Neural cell (in vitro differentiated cells): ENCODE measurements around the gene YIF1B. TPM values are rescaled to one million over a fixed set of nuclear protein-coding genes. Genes with fewer than 3 reads are reported as not detected.

Source experiments
- H2AFZ ChIP-seq: fragments of 200-600, 300-800 bp; sonication (generic), shearing (Covaris generic); 2 replicates; pipeline ENCODE4 v1.6.0; 2014; ENCODE audit warnings: low read depth, mild to moderate bottlenecking, antibody characterized with exemption, low read length, moderate library complexity
- H3F3A ChIP-seq: fragments of 200-600 bp; shearing (Covaris generic); 2 replicates; pipeline ENCODE4 v1.6.1; 2016; ENCODE audit warnings: mild to moderate bottlenecking, moderate library complexity, mixed read lengths, antibody characterized with exemption, low read length; ENCODE audit not compliant: insufficient read depth, poor library complexity, severe bottlenecking
- H3K27ac ChIP-seq: fragments of 200-600, 300-800 bp; sonication (generic), shearing (Covaris generic); 2 replicates; pipeline ENCODE4 v1.5.1; 2014; ENCODE audit warnings: mild to moderate bottlenecking, low read length, moderate library complexity
- H3K27me3 ChIP-seq: fragments of 300-800, 200-600 bp; sonication (generic), shearing (Covaris generic); 2 replicates; pipeline ENCODE4 v1.6.0; 2014; ENCODE audit warnings: mild to moderate bottlenecking, low read depth, low read length, moderate library complexity; ENCODE audit not compliant: insufficient read depth
- H3K36me3 ChIP-seq: fragments of 300-800, 200-600 bp; sonication (generic), shearing (Covaris generic); 2 replicates; pipeline ENCODE4 v1.5.1; 2014; ENCODE audit warnings: mild to moderate bottlenecking, antibody characterized with exemption, low read length, moderate library complexity; ENCODE audit not compliant: insufficient read depth
- H3K4me2 ChIP-seq: fragments of 300-800, 200-600 bp; sonication (generic), shearing (Covaris generic); 2 replicates; pipeline ENCODE4 v1.6.0; 2014; ENCODE audit warnings: mild to moderate bottlenecking, low read length
- H3K4me3 ChIP-seq: fragments of 300-800, 200-600 bp; sonication (generic), shearing (Covaris generic); 2 replicates; pipeline ENCODE4 v1.5.1; 2014; ENCODE audit warnings: mild to moderate bottlenecking, low read length, moderate library complexity
- H3K79me2 ChIP-seq: fragments of 200-600 bp; shearing (Covaris generic); replicated peaks from 2 replicates; pipeline ENCODE4 v1.6.0; 2014; ENCODE audit warnings: mild to moderate bottlenecking, low read length, moderate library complexity; ENCODE audit not compliant: insufficient read depth
- H3K9ac ChIP-seq: fragments of 300-800, 200-600 bp; sonication (generic), shearing (Covaris generic); 2 replicates; pipeline ENCODE4 v1.6.1; 2016; ENCODE audit warnings: mild to moderate bottlenecking, low read length, mixed read lengths
- H3K9me2 ChIP-seq: fragments of 200-600 bp; shearing (Covaris generic); 2 replicates; pipeline ENCODE4 v1.6.1; 2016; ENCODE audit warnings: mild to moderate bottlenecking, low read length, mixed read lengths; ENCODE audit not compliant: insufficient read depth
- H3K9me3 ChIP-seq: fragments of 200-600, 300-800 bp; sonication (generic), shearing (Covaris generic); 2 replicates; pipeline ENCODE4 v1.6.1; 2016; ENCODE audit warnings: mild to moderate bottlenecking, mixed run types, low read length, moderate library complexity, mixed read lengths
- H4K20me1 ChIP-seq: fragments of 200-600 bp; shearing (Covaris generic); 2 replicates; pipeline ENCODE4 v1.6.1; 2016; ENCODE audit warnings: mild to moderate bottlenecking, mixed run types; ENCODE audit not compliant: insufficient read depth
- EP300 ChIP-seq: fragments of 450-650 bp; conservative IDR thresholded peaks from 2 replicates; pipeline ENCODE4 v1.6.1; 2014; ENCODE audit warnings: antibody characterized with exemption, mild to moderate bottlenecking, moderate library complexity; ENCODE audit not compliant: poor library complexity, severe bottlenecking
- EZH2 ChIP-seq: fragments of 200-600, 300-800 bp; shearing (Covaris generic), sonication (generic); IDR thresholded peaks from 2 replicates; pipeline ENCODE4 v1.6.1; 2014; ENCODE audit warnings: antibody characterized with exemption, low read length, borderline replicate concordance, mild to moderate bottlenecking; ENCODE audit not compliant: insufficient read depth, poor library complexity, severe bottlenecking
- MXI1 ChIP-seq: fragments of 450-650 bp; conservative IDR thresholded peaks from 2 replicates; pipeline ENCODE4 v1.6.1; 2014; ENCODE audit warnings: antibody characterized with exemption, mild to moderate bottlenecking; ENCODE audit not compliant: poor library complexity, severe bottlenecking
- POLR2AphosphoS5 ChIP-seq: IDR thresholded peaks from 2 replicates; pipeline ENCODE4 v1.6.1; 2012
- RAD21 ChIP-seq: fragments of 450-650 bp; conservative IDR thresholded peaks from 2 replicates; pipeline ENCODE4 v1.6.1; 2014; ENCODE audit warnings: antibody characterized with exemption, mild to moderate bottlenecking, moderate library complexity
- SMC3 ChIP-seq: fragments of 450-650 bp; conservative IDR thresholded peaks from 2 replicates; pipeline ENCODE4 v1.6.1; 2014; ENCODE audit warnings: antibody characterized with exemption, mild to moderate bottlenecking, moderate library complexity; ENCODE audit not compliant: poor library complexity
- TAF1 ChIP-seq: IDR thresholded peaks from 2 replicates; pipeline ENCODE4 v1.6.1; 2012; ENCODE audit warnings: low read depth
- polyA plus RNA-seq: library from polyadenylated mRNA; depleted of rRNA; stranded (reverse); fragments of >200 nt; gene quantifications from 2 replicates; pipeline ENCODE4 v1.2.3, GENCODE V29; 2014
- TF ChIP-seq, protein P1 (sequence below): fragments of 450-650 bp; IDR thresholded peaks from 2 replicates; pipeline ENCODE4 v1.5.1; 2014; ENCODE audit warnings: antibody characterized with exemption, mild to moderate bottlenecking, moderate library complexity; ENCODE audit not compliant: poor library complexity, severe bottlenecking
- TF ChIP-seq, protein P2 (sequence below): IDR thresholded peaks from 2 replicates; pipeline ENCODE4 v1.6.1; 2012; ENCODE audit warnings: borderline replicate concordance

Gene YIF1B
- polyA plus RNA-seq, 1 donor from 2014 or later = 84.0 TPM

DNA sequence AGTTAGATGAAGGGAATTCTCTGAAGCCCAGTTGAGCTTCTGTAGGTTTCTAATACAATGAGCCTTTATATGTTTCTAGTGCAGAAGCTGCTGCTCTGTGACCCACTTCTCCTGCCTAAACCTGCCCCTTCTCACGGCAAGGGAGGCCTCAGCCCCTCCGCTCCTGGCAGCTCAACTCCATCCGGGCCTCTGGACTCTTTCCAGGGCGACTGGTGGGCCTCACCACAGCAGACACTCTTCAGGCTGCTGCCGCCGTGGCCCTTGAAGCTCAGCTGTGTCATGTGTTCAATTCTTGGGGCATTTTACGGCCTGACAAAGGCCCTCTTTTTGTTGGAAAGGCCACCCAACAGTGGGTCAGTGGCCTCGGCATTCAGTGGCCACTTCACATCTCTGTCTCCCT, 21.7 kb downstream of the YIF1B start:
- Histone ChIP-seq H3K4me2 (no peak overlapping the region), H3K27ac (no peak overlapping the region), H3K36me3 (peaks cover 12% of the 10 kb centered on the region)

DNA sequence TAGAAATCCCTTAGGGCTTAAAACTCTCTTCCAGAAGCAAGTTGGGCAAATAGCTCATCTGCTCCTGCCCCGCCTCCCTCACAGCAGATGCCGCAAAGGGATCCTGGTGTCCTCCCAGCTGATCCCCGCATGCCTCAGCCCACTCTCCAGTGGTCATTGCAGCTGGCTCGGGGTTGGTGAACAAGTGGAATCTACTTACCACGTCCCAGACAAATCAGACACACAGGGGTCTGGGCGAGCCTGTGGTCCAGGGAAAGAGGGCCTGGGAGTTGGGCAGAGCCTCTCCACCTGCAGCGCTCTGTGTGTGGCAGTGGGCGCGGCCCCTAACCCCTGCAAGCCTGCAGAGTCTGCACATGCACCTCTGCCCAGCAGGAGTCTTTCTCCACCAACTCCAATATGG, 22.5 kb downstream of the YIF1B start:
- H3K27ac ChIP-seq = no peak overlapping the region
- TF ChIP-seq, protein P1, sequence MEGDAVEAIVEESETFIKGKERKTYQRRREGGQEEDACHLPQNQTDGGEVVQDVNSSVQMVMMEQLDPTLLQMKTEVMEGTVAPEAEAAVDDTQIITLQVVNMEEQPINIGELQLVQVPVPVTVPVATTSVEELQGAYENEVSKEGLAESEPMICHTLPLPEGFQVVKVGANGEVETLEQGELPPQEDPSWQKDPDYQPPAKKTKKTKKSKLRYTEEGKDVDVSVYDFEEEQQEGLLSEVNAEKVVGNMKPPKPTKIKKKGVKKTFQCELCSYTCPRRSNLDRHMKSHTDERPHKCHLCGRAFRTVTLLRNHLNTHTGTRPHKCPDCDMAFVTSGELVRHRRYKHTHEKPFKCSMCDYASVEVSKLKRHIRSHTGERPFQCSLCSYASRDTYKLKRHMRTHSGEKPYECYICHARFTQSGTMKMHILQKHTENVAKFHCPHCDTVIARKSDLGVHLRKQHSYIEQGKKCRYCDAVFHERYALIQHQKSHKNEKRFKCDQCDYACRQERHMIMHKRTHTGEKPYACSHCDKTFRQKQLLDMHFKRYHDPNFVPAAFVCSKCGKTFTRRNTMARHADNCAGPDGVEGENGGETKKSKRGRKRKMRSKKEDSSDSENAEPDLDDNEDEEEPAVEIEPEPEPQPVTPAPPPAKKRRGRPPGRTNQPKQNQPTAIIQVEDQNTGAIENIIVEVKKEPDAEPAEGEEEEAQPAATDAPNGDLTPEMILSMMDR = no peak
- TF ChIP-seq TAF1 = no peak
- TF ChIP-seq RAD21 = no peak
- no peak for TF ChIP-seq EZH2
- H3K79me2 ChIP-seq = no peaks in the 10 kb centered on the region
- H3K9me3 ChIP-seq = no peaks in the 10 kb centered on the region
- no peak overlapping the region for H3K9ac ChIP-seq
- H3K4me3 ChIP-seq = no peak overlapping the region
- no peak overlapping the region for H2AFZ ChIP-seq
- H3F3A ChIP-seq = no peaks in the 10 kb centered on the region
- H3K9me2 ChIP-seq = no peaks in the 10 kb centered on the region
- H3K4me2 ChIP-seq = no peak overlapping the region
- H4K20me1 ChIP-seq = no peaks in the 10 kb centered on the region
- H3K27me3 ChIP-seq = no peaks in the 10 kb centered on the region
- H3K36me3 ChIP-seq = peaks cover 12% of the 10 kb centered on the region

More for the DNA sequence above, 21.7 kb downstream of the YIF1B start:
- Histone ChIP-seq H3F3A (no peaks in the 10 kb centered on the region), H3K79me2 (no peaks in the 10 kb centered on the region), H3K9me3 (no peaks in the 10 kb centered on the region), H3K27me3 (no peaks in the 10 kb centered on the region), H2AFZ (no peak overlapping the region), H3K9me2 (no peaks in the 10 kb centered on the region), H4K20me1 (no peaks in the 10 kb centered on the region), H3K4me3 (no peak overlapping the region), H3K9ac (no peak overlapping the region)
- TF ChIP-seq RAD21 = no peak
- TF ChIP-seq, protein P2, sequence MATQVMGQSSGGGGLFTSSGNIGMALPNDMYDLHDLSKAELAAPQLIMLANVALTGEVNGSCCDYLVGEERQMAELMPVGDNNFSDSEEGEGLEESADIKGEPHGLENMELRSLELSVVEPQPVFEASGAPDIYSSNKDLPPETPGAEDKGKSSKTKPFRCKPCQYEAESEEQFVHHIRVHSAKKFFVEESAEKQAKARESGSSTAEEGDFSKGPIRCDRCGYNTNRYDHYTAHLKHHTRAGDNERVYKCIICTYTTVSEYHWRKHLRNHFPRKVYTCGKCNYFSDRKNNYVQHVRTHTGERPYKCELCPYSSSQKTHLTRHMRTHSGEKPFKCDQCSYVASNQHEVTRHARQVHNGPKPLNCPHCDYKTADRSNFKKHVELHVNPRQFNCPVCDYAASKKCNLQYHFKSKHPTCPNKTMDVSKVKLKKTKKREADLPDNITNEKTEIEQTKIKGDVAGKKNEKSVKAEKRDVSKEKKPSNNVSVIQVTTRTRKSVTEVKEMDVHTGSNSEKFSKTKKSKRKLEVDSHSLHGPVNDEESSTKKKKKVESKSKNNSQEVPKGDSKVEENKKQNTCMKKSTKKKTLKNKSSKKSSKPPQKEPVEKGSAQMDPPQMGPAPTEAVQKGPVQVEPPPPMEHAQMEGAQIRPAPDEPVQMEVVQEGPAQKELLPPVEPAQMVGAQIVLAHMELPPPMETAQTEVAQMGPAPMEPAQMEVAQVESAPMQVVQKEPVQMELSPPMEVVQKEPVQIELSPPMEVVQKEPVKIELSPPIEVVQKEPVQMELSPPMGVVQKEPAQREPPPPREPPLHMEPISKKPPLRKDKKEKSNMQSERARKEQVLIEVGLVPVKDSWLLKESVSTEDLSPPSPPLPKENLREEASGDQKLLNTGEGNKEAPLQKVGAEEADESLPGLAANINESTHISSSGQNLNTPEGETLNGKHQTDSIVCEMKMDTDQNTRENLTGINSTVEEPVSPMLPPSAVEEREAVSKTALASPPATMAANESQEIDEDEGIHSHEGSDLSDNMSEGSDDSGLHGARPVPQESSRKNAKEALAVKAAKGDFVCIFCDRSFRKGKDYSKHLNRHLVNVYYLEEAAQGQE = no peak
- TF ChIP-seq TAF1 = no peak
- no peak for TF ChIP-seq MXI1
- no peak for TF ChIP-seq POLR2AphosphoS5
- TF ChIP-seq SMC3 = no peak
- no peak for TF ChIP-seq EP300
- TF ChIP-seq, protein P1 = no peak
